Activated CD4-positive, alpha-beta T cell treated with anti-CD3 and anti-CD28 coated beads, Interleukin-2, amount 10 ng/mL, durations not matched to agents 7 days and 5 days (primary cell): ENCODE measurements around the gene IRGC. TPM values are rescaled to one million over a fixed set of nuclear protein-coding genes. Genes with fewer than 3 reads are reported as not detected.
"Not testable (repeated sequence)": the region's sequence is repeated elsewhere in the genome, so short reads cannot be mapped to it uniquely, and the experiment has no call there.

Experiments
- CTCF ChIA-PET: fragments of 350-600 bp; sonication (Branson Sonifier 250); formaldehyde crosslinking; loops from one replicate; lab custom pipeline; 2021; ENCODE audit warnings: antibody characterized with exemption; lab: Charles Lee
- POLR2A ChIA-PET: fragments of 350-600 bp; sonication (Branson Sonifier 250); formaldehyde crosslinking; loops from one replicate; lab custom pipeline; 2021; ENCODE audit warnings: antibody characterized with exemption; lab: Charles Lee
- DNase-seq: peaks from one replicate; pipeline ENCODE4 v3.0.0-alpha.2; 2020
- H3K27ac Mint-ChIP-seq: one replicate; pipeline ENCODE4 v1.8.0; 2021; ENCODE audit warnings: mild to moderate bottlenecking, moderate library complexity, mixed read lengths
- H3K27me3 Mint-ChIP-seq: one replicate; pipeline ENCODE4 v1.8.0; 2021; ENCODE audit warnings: mixed read lengths
- H3K36me3 Mint-ChIP-seq: one replicate; pipeline ENCODE4 v1.8.0; 2021; ENCODE audit warnings: low read depth, mixed read lengths
- H3K4me1 Mint-ChIP-seq: one replicate; pipeline ENCODE4 v1.8.0; 2021; ENCODE audit warnings: mixed read lengths
- H3K4me3 Mint-ChIP-seq: one replicate; pipeline ENCODE4 v1.8.0; 2021; ENCODE audit warnings: mild to moderate bottlenecking, moderate library complexity, mixed read lengths
- H3K9me3 Mint-ChIP-seq: one replicate; pipeline ENCODE4 v1.8.0; 2021; ENCODE audit warnings: mixed read lengths
- total RNA-seq, 2 experiments: library from RNA; stranded (reverse); gene quantifications; one replicate each; pipeline ENCODE4 v1.2.3, GENCODE V29; 2021

The IRGC gene
- total RNA-seq, 2 experiments from 2014 or later: not detected

- Mint-ChIP-seq H3K9me3 (no peaks in the 10 kb centered on the region), H3K4me3 (no peak overlapping the region), H3K27me3 (no peaks in the 10 kb centered on the region), H3K27ac (no peak overlapping the region), H3K4me1 (peaks cover 37% of the 10 kb centered on the region), H3K36me3 (peaks cover 61% of the 10 kb centered on the region)
- POLR2A ChIA-PET: no interaction called here
- DNase-seq: no peak
- CTCF ChIA-PET: no interaction called here
Observed at GRCh38 chr19:43749898-43750297, 34.0 kb downstream of the IRGC start.

- no peak for DNase-seq
- Mint-ChIP-seq H3K36me3 (peaks cover 60% of the 10 kb centered on the region), H3K27ac (no peak overlapping the region), H3K4me1 (peaks cover 45% of the 10 kb centered on the region), H3K9me3 (no peaks in the 10 kb centered on the region), H3K27me3 (no peaks in the 10 kb centered on the region), H3K4me3 (no peak overlapping the region)
- POLR2A ChIA-PET: no interaction called here
- CTCF ChIA-PET: interaction anchor here (0.8 to 7.8 kb wide), 5 partner anchors 11 to 232 kb away, joined by 3 to 81 read pairs (median 3); no protein-coding TSS in a partner anchor
Observed at GRCh38 chr19:43751466-43752220, 35.8 kb downstream of the IRGC start.

GRCh38 chr19:43752287-43752875 is 36.5 kb downstream of the IRGC start:
- H3K27ac Mint-ChIP-seq: no peak overlapping the region
- no peaks in the 10 kb centered on the region for H3K9me3 Mint-ChIP-seq
- CTCF ChIA-PET: interaction anchor here (1.0 to 7.8 kb wide), 4 partner anchors 14 to 232 kb away, joined by 3 to 81 read pairs (median 4); no protein-coding TSS in a partner anchor
- DNase-seq: no peak
- H3K4me3 Mint-ChIP-seq: peak overlapping the region; percentile 97
- peaks cover 61% of the 10 kb centered on the region for H3K36me3 Mint-ChIP-seq
- POLR2A ChIA-PET: interaction anchor here (1.5 kb wide), 1 partner anchor 13 kb away, joined by 4 read pairs; no protein-coding TSS in a partner anchor
- H3K27me3 Mint-ChIP-seq: no peaks in the 10 kb centered on the region
- H3K4me1 Mint-ChIP-seq: peaks cover 50% of the 10 kb centered on the region

- peak overlapping the region; percentile 99 for H3K27ac Mint-ChIP-seq
- H3K4me1 Mint-ChIP-seq: peaks cover 56% of the 10 kb centered on the region
- H3K9me3 Mint-ChIP-seq: no peaks in the 10 kb centered on the region
- H3K36me3 Mint-ChIP-seq: peaks cover 54% of the 10 kb centered on the region
- ChIA-PET POLR2A (interaction anchor here (0.6 to 2.1 kb wide), 2 partner anchors 11 to 86 kb away, joined by 4 to 6 read pairs; no protein-coding TSS in a partner anchor), CTCF (interaction anchor here (0.6 to 7.8 kb wide), 9 partner anchors 9 to 199 kb away, joined by 3 to 81 read pairs (median 4); no protein-coding TSS in a partner anchor)
- no peak for DNase-seq
- H3K4me3 Mint-ChIP-seq: peak overlapping the region; percentile 97
- no peaks in the 10 kb centered on the region for H3K27me3 Mint-ChIP-seq
Observed at GRCh38 chr19:43754253-43754502, 38.3 kb downstream of the IRGC start.

GRCh38 chr19:43754503-43755255 is 38.8 kb downstream of the IRGC start, which contains the start of gene SMG9:
Gene SMG9, minus strand, starts transcription at chr19:43754962. Its CDS starts 4,221 bp downstream, at chr19:43750741.
- H3K4me3 Mint-ChIP-seq: peak within 1 kb of the TSS; percentile 97
- peaks cover 52% of the 10 kb centered on the region for H3K36me3 Mint-ChIP-seq
- POLR2A ChIA-PET: interaction anchor here (0.5 to 2.1 kb wide), 3 partner anchors 11 to 1886 kb away, joined by 3 to 6 read pairs (median 4); no protein-coding TSS in a partner anchor
- no peaks in the 10 kb centered on the region for H3K27me3 Mint-ChIP-seq
- peak; percentile 98 for DNase-seq
- CTCF ChIA-PET: interaction anchor here (0.7 to 7.8 kb wide), 8 partner anchors 9 to 200 kb away, joined by 3 to 81 read pairs (median 4); no protein-coding TSS in a partner anchor
- peaks cover 61% of the 10 kb centered on the region for H3K4me1 Mint-ChIP-seq
- H3K9me3 Mint-ChIP-seq: no peaks in the 10 kb centered on the region
- peak within 1 kb of the TSS; percentile 99 for H3K27ac Mint-ChIP-seq

GRCh38 chr19:43755256-43755801 is 39.5 kb downstream of the IRGC start:
- H3K4me3 Mint-ChIP-seq: peak overlapping the region; percentile 97
- H3K36me3 Mint-ChIP-seq: peaks cover 48% of the 10 kb centered on the region
- DNase-seq: peak; percentile 86
- no peaks in the 10 kb centered on the region for H3K27me3 Mint-ChIP-seq
- CTCF ChIA-PET: interaction anchor here (0.6 to 7.8 kb wide), 3 partner anchors 11 to 1178 kb away, joined by 3 to 81 read pairs (median 3); no protein-coding TSS in a partner anchor
- peak overlapping the region; percentile 99 for H3K27ac Mint-ChIP-seq
- H3K9me3 Mint-ChIP-seq: no peaks in the 10 kb centered on the region
- H3K4me1 Mint-ChIP-seq: peaks cover 60% of the 10 kb centered on the region
- POLR2A ChIA-PET: interaction anchor here (0.5 to 2.1 kb wide), 3 partner anchors 23 to 1886 kb away, joined by 3 to 6 read pairs (median 3); no protein-coding TSS in a partner anchor

- no peak overlapping the region for H3K4me3 Mint-ChIP-seq
- H3K36me3 Mint-ChIP-seq: peaks cover 31% of the 10 kb centered on the region
- CTCF ChIA-PET: no interaction called here
- H3K27me3 Mint-ChIP-seq: no peaks in the 10 kb centered on the region
- H3K9me3 Mint-ChIP-seq: no peaks in the 10 kb centered on the region
- POLR2A ChIA-PET: no interaction called here
- no peak overlapping the region for H3K27ac Mint-ChIP-seq
- H3K4me1 Mint-ChIP-seq: peaks cover 54% of the 10 kb centered on the region
- DNase-seq: no peak
Observed at GRCh38 chr19:43759515-43759914, 43.6 kb downstream of the IRGC start.

GRCh38 chr19:43760941-43761340 is 45.1 kb downstream of the IRGC start:
- no peak for DNase-seq
- POLR2A ChIA-PET: no interaction called here
- H3K4me1 Mint-ChIP-seq: peaks cover 63% of the 10 kb centered on the region
- H3K27me3 Mint-ChIP-seq: no peaks in the 10 kb centered on the region
- H3K9me3 Mint-ChIP-seq: no peaks in the 10 kb centered on the region
- H3K27ac Mint-ChIP-seq: no peak overlapping the region
- CTCF ChIA-PET: interaction anchor here (2.0 kb wide), 1 partner anchor 92 kb away, joined by 6 read pairs; no protein-coding TSS in a partner anchor
- H3K4me3 Mint-ChIP-seq: no peak overlapping the region
- peaks cover 29% of the 10 kb centered on the region for H3K36me3 Mint-ChIP-seq

GRCh38 chr19:43762814-43763213 is 46.9 kb downstream of the IRGC start:
- no peaks in the 10 kb centered on the region for H3K27me3 Mint-ChIP-seq
- no peak for DNase-seq
- CTCF ChIA-PET: interaction anchor here (1.0 to 7.4 kb wide), 4 partner anchors 8 to 97 kb away, joined by 3 to 81 read pairs (median 4); partner anchors contain the start of gene SMG9
- POLR2A ChIA-PET: no interaction called here
- peak overlapping the region; percentile 61 for H3K27ac Mint-ChIP-seq
- no peaks in the 10 kb centered on the region for H3K9me3 Mint-ChIP-seq
- peaks cover 63% of the 10 kb centered on the region for H3K4me1 Mint-ChIP-seq
- peaks cover 25% of the 10 kb centered on the region for H3K36me3 Mint-ChIP-seq
- no peak overlapping the region for H3K4me3 Mint-ChIP-seq

- ChIA-PET CTCF (interaction anchor here (1.0 to 7.4 kb wide), 3 partner anchors 9 to 17 kb away, joined by 4 to 81 read pairs (median 4); partner anchors contain the start of genes KCNN4 and SMG9), POLR2A (no interaction called here)
- Mint-ChIP-seq H3K36me3 (peaks cover 22% of the 10 kb centered on the region), H3K27me3 (no peaks in the 10 kb centered on the region), H3K4me1 (peaks cover 61% of the 10 kb centered on the region), H3K9me3 (no peaks in the 10 kb centered on the region), H3K27ac (peak overlapping the region; percentile 61), H3K4me3 (no peak overlapping the region)
- DNase-seq: no peak
Observed at GRCh38 chr19:43763473-43763939, 47.6 kb downstream of the IRGC start.

GRCh38 chr19:43764684-43765083 is 48.8 kb downstream of the IRGC start:
- ChIA-PET POLR2A (interaction anchor here (0.8 to 1.2 kb wide), 2 partner anchors 10 to 96 kb away, joined by 3 to 4 read pairs; partner anchors contain the start of gene SMG9), CTCF (interaction anchor here (1.0 to 7.4 kb wide), 7 partner anchors 10 to 210 kb away, joined by 3 to 88 read pairs (median 12); partner anchors contain the start of genes KCNN4 and SMG9)
- Mint-ChIP-seq H3K36me3 (peaks cover 28% of the 10 kb centered on the region), H3K4me3 (peak overlapping the region; percentile 21), H3K27ac (peak overlapping the region; percentile 86), H3K4me1 (peaks cover 60% of the 10 kb centered on the region)
- not testable (repeated sequence) for DNase-seq, H3K9me3 Mint-ChIP-seq, H3K27me3 Mint-ChIP-seq
